Stimulated activated CD8-positive, alpha-beta memory T cell treated with anti-CD3 and anti-CD28 coated beads, Interleukin-15, amount 100 ng/mL, for 4 hours (primary cell): ENCODE data around the gene SLC25A4.
"Not testable (repeated sequence)": the region's sequence is repeated elsewhere in the genome, so short reads cannot be mapped to it uniquely, and the experiment has no call there.

ENCODE experiments used
- DNase-seq, 2 donors: peaks; one replicate each; pipeline ENCODE4 v3.0.0-alpha.2; 2020; ENCODE audit warnings: low read depth in 2 of 2

The SLC25A4 gene

GRCh38 chr4:185142912-185143600 lies at the start of gene SLC25A4:
TSS of gene SLC25A4 (plus strand) at chr4:185143266. CDS start at chr4:185143373, 107 bp downstream.
- peak; percentile 71 to 79 for DNase-seq

DNA sequence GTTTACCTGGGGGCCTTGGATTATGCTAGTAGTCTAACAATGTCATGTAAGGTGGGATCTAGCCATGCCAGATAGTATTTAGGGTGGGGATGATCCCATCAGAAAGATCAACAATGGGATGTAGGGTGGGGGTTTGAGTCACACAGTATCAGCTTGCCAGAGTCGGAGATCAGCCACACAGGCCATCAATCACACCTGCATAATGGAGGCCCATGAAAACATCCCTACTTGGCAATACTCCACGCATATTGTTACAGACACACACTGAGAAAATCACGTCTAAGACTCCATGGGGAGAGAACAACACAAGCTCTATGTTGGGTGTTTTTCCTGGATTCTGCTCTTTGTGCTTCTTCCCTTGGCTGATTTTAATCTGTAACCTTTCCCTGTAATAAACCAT lies 49.5 kb upstream of the SLC25A4 start:
- no peak for DNase-seq

DNA sequence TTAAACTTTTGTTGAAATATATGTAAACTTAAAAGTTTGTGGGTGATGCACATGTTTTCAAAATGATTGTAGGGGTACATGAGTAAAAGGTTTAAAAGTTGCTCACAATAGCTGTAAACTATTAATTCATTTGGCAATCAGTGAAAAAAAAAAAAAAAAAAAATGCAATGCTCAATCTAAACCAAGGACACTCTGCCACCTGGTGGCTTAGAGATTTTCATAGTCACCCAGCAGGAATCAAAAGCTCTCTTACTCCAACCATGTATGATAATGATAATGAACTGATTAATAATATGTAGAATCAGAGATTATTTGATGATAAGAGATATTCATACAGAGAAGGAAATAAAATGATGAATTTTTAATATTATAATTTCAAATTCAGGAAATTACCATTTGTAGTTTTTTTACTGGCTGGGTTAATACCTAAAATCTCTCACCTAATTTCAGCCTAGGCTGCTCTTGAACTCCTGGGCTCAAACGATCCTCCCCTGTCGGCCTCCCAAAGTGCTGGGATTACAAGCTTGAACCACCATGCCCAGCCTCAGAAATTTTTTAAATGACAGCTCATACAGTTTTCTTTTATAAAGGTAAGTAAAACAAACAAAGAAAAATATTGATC lies 46.9 kb upstream of the SLC25A4 start:
- no peak for DNase-seq

DNA sequence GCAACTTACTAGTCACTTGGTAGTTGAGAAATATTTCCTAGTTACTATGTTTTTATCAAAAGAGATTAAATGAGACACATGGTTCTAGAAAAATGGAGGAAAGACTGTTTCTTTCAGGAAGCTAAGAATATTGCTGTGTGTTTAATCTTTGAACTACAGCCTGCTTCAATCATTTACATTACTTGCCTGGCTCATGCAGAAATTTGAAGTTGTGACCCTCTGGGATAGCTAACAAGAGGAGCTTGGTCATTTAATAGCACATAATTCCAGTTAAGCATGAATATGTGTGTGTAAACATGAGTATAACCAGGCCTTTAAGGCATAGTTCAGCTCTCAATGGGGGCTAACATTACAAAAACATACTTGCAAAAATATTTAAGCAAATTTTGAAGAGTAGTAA lies 44.6 kb upstream of the SLC25A4 start:
- no peak for DNase-seq

DNA sequence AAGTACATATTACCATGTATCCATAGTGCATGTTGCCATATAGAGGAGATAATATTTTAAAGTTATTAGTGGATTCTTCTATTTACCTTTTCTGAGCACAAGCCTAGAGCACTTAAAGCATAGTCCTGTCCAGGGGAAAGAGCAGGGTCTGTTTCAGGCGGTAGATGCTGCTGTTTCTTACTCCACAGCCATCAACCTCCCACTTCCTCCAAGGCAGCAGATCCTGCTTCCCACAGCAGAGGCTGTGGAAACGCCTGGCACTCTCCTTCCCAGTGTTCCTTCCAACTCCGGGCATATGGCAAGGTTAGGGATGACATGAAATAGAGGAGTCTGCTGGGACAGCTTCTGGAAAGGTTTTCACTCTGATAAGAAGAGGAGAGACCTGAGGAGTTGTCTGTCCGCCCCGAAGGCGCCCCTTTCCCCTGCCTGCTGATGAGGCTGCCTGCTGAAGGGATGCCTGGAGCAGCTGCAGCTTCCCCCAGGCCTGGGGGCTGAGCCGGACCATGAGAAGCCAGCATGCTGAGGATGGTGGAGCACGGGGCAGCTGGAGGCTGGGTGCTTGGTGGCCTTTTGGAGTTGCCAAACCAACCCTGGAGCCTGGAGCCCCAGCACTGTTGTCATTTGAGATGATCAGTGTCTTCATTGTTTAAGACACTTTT lies 43.9 kb upstream of the SLC25A4 start:
- no peak for DNase-seq

- no peak for DNase-seq
These were observed 43.1 kb upstream of the SLC25A4 start for GRCh38 chr4:185099940-185100339.

- DNase-seq, result no peak
These were observed 42.6 kb upstream of the SLC25A4 start for GRCh38 chr4:185100423-185100822.

DNA sequence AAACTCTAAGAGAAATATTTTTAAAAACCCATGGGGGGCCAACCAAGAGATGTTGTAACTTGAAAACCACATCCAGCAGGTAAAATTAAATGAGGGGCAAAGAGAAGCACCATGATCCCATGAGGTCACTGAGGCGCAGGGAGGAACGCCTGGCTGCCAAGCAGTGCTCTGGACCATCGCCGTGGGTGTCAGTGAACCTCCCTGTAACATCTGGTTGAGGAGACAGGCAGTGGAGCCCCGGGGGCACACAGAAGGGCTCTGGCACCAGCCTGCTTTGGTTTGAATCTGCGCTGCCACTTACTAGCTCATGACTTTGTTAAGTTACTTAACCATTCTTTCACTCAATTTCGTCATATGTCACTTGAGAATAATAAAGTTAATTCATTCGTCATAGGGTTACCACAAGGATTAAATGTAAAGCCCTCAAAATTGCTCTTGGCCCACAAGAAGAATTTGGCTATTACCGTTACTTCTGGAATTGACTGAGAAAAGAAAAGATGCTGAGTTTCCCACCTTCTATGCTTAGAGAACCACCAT lies 41.6 kb upstream of the SLC25A4 start:
- DNase-seq, result no peak

DNA sequence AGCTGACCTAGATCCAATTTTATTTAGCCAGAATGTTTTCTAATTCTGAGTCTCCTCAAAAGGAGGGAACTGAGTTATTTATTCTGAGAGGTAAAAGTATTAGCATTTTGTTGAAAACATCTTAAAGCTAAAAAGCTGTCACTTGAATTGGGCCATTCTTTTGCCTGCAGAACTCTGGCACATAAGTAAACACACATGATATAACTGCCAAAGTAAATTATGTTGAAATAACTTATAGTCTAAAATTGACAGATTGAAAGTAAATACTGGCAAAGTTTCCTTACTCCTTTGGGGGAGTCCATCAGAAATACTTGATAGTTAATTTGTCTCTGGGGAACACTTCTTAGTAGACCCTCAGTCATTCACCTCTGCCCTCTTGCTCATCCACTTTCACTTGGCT lies 38.3 kb upstream of the SLC25A4 start:
- no peak for DNase-seq

- no peak for DNase-seq
These were observed 36.7 kb upstream of the SLC25A4 start for GRCh38 chr4:185106353-185106752.

GRCh38 chr4:185107574-185107973 lies 35.5 kb upstream of the SLC25A4 start:
- DNase-seq, result not testable (repeated sequence)

DNA sequence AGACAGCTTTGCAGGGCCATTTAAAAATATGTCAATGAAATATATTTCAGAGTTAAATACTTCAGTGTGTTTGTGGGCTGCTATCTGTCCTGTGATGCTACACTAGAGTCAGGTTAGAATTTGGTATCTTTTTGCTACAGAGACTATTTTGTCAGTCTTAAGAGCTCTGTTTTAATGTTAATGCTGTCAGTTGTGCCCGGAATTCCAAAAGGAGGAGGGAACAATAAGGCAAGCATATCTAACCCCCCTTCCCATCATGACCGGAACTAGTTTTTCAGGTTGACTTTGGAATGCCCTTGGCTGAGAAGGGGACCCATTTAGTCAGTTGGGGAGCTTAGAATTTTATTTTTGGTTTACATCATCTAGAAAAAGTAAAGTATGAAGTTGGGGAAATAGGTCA lies 34.9 kb upstream of the SLC25A4 start:
- no peak for DNase-seq

- DNase-seq, result no peak
These were observed 34.4 kb upstream of the SLC25A4 start for GRCh38 chr4:185108669-185109068.

DNA sequence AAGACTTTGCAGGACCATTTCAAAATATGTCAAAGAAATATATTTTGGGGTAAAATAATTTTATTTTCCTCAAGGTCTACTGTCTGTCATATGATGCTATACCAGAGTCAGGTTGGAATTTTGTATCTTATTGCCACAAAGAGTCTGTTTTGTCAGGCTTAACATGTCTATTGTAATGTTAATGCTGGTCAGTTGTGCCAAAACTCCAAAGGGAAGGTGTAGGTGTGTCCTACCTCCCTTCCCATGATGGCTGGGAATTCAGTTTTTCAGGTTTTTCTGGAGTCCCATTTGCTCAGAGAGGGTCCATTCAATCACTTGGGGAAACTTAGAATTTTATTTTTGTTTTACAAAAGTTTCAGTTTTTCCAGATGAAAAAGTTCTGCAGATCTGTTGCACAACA lies 33.3 kb upstream of the SLC25A4 start:
- DNase-seq, result no peak

GRCh38 chr4:185110375-185110823 lies 32.7 kb upstream of the SLC25A4 start:
- DNase-seq, result no peak

GRCh38 chr4:185112104-185112503 lies 31.0 kb upstream of the SLC25A4 start:
- DNase-seq, result no peak

DNA sequence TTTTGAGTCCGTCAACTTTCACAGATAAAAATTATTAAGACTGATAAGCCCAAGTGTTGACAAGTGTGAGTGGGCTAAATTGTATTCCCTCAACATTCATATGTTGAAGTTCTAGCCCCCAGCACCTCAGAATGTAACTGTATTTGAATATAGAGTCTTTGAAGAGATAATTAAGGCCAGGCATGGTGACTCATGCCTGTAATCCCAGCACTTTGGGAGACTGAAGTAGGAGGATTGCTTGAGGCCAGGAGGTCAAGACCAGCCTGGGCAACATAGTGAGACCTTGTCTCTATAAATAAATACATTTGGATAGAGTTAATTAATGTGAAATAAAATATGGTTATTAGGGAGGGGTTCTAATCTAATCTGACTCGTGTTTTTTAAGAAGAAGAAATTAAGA lies 29.7 kb upstream of the SLC25A4 start:
- DNase-seq, result no peak

DNA sequence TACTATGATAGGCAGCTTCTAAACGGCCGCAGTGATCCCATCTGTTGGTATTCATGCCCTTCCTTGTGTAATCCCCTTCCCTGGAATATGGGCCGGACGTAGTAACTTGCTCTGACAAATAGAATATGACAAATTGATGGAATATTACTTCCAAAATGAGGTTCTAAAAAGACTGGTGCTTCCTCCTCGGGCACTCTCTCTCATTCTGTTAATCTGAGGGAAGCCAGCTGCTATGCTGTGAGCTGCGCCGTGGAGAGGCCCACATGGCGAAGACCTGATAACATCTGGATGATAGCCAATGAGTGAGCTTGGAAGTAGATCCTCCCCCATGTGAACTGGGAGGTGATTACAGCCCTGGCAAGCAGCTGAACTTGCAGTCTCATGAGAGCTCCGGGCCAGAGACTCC lies 27.2 kb upstream of the SLC25A4 start:
- no peak for DNase-seq

GRCh38 chr4:185117300-185117934 lies 25.6 kb upstream of the SLC25A4 start:
- no peak for DNase-seq

DNA sequence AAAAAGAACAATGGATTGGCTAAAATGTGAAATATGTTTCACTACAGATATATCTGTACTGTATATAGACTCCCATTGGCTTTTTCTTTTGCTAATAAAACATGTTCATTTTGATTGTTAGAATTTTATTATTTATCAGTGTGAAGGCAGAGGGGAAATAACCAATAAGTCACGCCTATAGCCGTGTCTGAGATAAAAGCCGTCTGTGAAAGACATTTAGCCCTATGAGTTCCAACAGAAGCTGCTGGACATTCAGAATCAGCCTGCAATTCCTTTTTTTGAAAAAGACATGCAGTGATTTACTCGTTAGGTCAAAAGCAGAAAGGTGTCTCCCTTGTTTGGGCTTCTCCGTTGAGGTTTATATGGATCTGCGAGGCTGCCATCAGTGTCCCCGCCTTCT lies 24.2 kb upstream of the SLC25A4 start:
- DNase-seq, result no peak

DNA sequence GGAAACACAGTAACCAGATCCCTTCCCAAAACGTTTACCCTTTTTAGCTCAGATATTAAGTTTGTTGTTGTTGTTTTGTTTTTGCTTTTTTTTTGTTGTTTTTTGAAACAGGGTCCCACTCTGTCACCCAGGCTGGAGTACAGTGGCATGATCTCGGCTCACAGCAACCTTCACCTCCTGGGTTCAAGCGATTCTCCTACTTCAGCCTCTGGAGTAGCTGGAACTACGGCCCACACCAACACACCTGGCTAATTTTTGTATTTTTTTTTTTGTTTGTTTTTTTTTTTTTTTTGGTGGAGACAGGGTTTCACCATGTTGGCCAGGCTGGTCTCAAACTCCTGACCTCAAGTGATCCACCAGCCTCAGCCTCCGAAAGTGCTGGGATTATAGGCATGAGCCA lies 23.6 kb upstream of the SLC25A4 start:
- not testable (repeated sequence) for DNase-seq

DNA sequence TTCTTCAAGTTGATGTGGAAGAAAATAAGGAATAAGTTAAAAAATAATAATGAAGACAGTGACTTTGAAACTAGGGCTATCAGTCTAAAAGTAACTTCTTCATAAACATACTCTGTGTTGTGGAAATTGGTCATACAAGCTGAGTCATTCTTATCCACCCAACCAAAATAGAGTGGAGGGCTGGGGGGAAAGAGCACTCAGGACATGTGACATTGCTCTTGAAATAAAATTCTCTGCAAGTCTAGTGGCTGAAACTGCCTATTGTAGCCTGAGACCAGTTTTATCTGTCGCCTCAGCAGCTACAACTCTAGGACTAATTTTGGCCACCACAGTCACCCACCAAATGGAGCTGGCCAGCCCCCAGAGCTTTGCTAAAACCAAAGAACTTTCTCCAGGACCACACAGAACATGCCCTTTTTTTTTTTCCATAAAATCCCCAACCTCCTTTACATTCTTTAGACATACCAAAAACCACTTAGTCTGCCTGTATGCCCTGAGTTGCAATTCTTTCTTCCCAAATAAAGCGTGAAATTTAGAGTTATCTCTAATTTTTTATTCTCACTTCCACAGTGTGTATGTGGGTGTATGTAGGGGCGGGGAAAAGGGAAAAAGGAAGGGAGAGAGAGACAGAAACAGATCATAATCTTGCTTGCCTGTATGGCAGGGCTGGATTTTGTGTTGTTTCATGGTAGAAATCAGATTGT lies 23.0 kb upstream of the SLC25A4 start:
- no peak for DNase-seq
